IPS-20b (cell line): ENCODE data around the gene RHBDL3.

Source experiments
- H3K27ac ChIP-seq: one replicate; pipeline ENCODE4 v1.5.1; 2013; ENCODE audit warnings: low read length
- H3K27me3 ChIP-seq: 2 replicates; pipeline ENCODE4 v1.6.1; 2013; ENCODE audit warnings: mild to moderate bottlenecking, low read length, inconsistent platforms; ENCODE audit not compliant: insufficient read depth
- H3K36me3 ChIP-seq: 2 replicates; pipeline ENCODE4 v1.6.1; 2013; ENCODE audit warnings: low read depth, mild to moderate bottlenecking, inconsistent platforms, low read length, moderate library complexity; ENCODE audit not compliant: insufficient read depth
- H3K4me1 ChIP-seq: 2 replicates; pipeline ENCODE4 v1.6.1; 2013; ENCODE audit warnings: mild to moderate bottlenecking, control low read depth, inconsistent platforms, low read length, moderate library complexity; ENCODE audit not compliant: insufficient read depth
- H3K4me3 ChIP-seq: 2 replicates; pipeline ENCODE4 v1.5.1; 2013; ENCODE audit warnings: mild to moderate bottlenecking, low read length, inconsistent platforms
- H3K9ac ChIP-seq: 2 replicates; pipeline ENCODE4 v1.6.1; 2013; ENCODE audit warnings: low read depth, mild to moderate bottlenecking, inconsistent platforms, low read length, moderate library complexity
- H3K9me3 ChIP-seq: 2 replicates; pipeline ENCODE4 v1.6.1; 2013; ENCODE audit warnings: mild to moderate bottlenecking, low read depth, low read length, inconsistent platforms; ENCODE audit not compliant: insufficient read depth

RHBDL3 gene

DNA sequence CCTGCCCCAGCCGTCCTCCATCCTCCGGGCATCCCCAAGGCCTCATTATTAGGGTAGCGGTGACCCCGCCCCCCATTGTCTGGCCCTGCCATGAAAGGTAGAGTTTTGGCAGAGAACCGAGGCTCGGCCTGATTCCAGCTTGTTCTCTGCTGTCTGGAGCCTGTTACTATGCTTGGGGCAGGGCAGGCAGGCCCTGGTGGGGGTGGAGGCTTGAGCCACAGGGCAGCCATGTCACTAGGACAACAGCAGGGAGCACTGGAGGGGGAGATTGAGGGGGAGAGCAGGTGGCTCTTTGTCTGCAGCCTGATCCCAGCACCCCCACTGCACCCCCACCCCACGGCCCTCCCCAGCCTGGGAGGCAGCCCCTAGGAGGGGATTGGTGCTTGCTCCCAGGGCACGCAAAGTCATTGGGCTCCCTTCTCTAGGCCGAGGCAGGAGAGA is 15.4 kb downstream of the RHBDL3 start:
- H3K9me3 ChIP-seq: no peaks in the 10 kb centered on the region
- peak overlapping the region; percentile 5 for H3K27ac ChIP-seq
- peaks cover 23% of the 10 kb centered on the region for H3K27me3 ChIP-seq
- peaks cover 33% of the 10 kb centered on the region; the same call in 1 of the 2 replicates for H3K4me1 ChIP-seq
- no peaks in the 10 kb centered on the region for H3K36me3 ChIP-seq
- H3K9ac ChIP-seq: peak overlapping the region; percentile 22; the same call in 1 of the 2 replicates
- no peak overlapping the region for H3K4me3 ChIP-seq

- Histone ChIP-seq H3K9ac (no peak overlapping the region), H3K27ac (no peak overlapping the region), H3K4me3 (no peak overlapping the region), H3K36me3 (no peaks in the 10 kb centered on the region), H3K27me3 (peaks cover 7% of the 10 kb centered on the region), H3K9me3 (no peaks in the 10 kb centered on the region), H3K4me1 (peaks cover 35% of the 10 kb centered on the region)
Measured at GRCh38 chr17:32283745-32284201, 18.1 kb downstream of the RHBDL3 start.

- Histone ChIP-seq H3K27me3 (no peaks in the 10 kb centered on the region), H3K27ac (no peak overlapping the region), H3K4me3 (no peak overlapping the region), H3K4me1 (peaks cover 40% of the 10 kb centered on the region), H3K36me3 (no peaks in the 10 kb centered on the region), H3K9me3 (no peaks in the 10 kb centered on the region), H3K9ac (no peak overlapping the region)
Measured at GRCh38 chr17:32285306-32285705, 19.7 kb downstream of the RHBDL3 start.

DNA sequence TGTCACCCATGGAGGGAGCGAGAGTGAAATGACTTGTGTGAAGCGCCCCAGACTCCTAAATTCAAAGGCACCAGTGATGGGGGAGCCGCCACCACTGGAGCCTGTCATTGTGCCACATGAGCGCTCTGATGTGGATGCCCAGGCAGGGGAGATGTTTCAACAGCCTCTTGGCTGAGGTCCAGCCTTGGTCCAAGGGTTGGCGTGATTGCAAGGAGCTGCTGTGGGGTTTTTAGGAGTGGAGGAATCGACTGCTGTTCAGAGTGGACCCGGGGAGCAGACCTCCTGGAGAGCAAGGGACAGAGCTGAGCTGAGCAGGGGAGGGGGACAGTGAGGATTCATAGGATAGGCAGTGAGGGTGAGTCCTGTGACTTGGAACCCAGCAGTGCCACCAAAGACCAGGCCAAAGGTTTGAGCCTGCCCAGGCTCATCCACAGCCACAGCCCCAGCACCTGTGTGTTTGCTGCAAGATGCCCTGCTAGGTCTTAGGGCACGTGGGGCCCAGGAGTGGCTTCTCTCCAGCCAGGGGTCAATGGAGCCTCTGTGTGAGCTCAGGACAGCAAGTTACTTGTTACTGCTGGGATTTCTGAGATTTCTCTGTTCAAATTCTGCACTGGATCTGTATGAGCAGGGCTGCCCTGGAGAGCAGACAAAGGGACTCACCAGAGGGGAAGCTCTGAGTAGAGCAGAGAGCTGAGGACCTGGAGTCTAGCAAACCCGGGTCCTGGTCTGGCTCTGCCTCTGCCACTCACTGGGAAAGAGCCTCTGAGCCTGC is 20.3 kb downstream of the RHBDL3 start:
- no peak overlapping the region for H3K4me3 ChIP-seq
- H3K36me3 ChIP-seq: no peaks in the 10 kb centered on the region
- no peak overlapping the region for H3K27ac ChIP-seq
- peaks cover 38% of the 10 kb centered on the region for H3K4me1 ChIP-seq
- no peaks in the 10 kb centered on the region for H3K9me3 ChIP-seq
- no peaks in the 10 kb centered on the region for H3K27me3 ChIP-seq
- no peak overlapping the region for H3K9ac ChIP-seq

- Histone ChIP-seq H3K4me1 (peaks cover 34% of the 10 kb centered on the region), H3K4me3 (no peak overlapping the region), H3K27ac (no peak overlapping the region), H3K27me3 (no peaks in the 10 kb centered on the region), H3K36me3 (no peaks in the 10 kb centered on the region), H3K9ac (no peak overlapping the region), H3K9me3 (no peaks in the 10 kb centered on the region)
Measured at GRCh38 chr17:32286518-32286900, 20.9 kb downstream of the RHBDL3 start.

DNA sequence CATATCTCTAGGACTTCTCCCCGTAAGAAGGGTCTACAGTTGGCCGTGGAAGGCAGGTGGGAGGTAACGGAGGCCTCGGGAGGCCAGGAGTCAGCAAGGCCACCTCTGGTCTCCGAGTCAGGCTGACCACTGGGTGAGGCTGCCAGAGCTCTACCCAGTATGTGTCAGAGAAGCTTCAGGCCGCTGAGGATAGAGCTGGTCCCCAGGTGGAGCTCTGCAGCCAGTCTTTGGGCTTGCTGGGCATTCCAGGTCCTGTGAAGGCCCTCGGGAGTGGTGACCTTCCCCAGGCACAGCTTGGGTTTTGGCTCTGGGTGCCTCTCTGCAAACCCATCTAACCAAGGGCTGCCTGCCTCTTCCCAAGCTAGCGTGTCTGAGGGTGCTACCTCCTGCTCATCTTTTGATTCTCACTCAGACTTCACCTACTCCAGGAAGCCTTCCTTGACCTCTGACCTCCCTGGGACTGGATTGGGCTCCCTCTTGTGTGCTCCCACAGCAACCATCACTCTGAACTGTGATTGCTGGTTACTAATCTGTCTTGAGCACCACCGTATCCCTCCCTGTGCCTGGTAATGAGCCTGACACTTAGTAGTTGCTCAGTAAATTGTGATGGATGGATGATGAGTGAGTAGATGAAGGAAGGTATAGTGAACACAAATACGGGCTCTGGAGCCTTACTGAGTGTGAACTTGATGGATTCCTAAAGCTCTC is 22.3 kb downstream of the RHBDL3 start:
- Histone ChIP-seq H3K27ac (peak overlapping the region; percentile 98), H3K27me3 (no peaks in the 10 kb centered on the region), H3K36me3 (no peaks in the 10 kb centered on the region), H3K4me1 (peaks cover 29% of the 10 kb centered on the region), H3K9me3 (no peaks in the 10 kb centered on the region), H3K4me3 (no peak overlapping the region), H3K9ac (peak overlapping the region; percentile 59; the same call in 1 of the 2 replicates)

GRCh38 chr17:32288615-32289014 is 23.0 kb downstream of the RHBDL3 start:
- Histone ChIP-seq H3K4me1 (peaks cover 29% of the 10 kb centered on the region), H3K4me3 (no peak overlapping the region; the same call in 1 of the 2 replicates), H3K36me3 (no peaks in the 10 kb centered on the region), H3K27me3 (no peaks in the 10 kb centered on the region), H3K9ac (peak overlapping the region; percentile 59; the same call in 1 of the 2 replicates), H3K27ac (peak overlapping the region; percentile 98), H3K9me3 (no peaks in the 10 kb centered on the region)

DNA sequence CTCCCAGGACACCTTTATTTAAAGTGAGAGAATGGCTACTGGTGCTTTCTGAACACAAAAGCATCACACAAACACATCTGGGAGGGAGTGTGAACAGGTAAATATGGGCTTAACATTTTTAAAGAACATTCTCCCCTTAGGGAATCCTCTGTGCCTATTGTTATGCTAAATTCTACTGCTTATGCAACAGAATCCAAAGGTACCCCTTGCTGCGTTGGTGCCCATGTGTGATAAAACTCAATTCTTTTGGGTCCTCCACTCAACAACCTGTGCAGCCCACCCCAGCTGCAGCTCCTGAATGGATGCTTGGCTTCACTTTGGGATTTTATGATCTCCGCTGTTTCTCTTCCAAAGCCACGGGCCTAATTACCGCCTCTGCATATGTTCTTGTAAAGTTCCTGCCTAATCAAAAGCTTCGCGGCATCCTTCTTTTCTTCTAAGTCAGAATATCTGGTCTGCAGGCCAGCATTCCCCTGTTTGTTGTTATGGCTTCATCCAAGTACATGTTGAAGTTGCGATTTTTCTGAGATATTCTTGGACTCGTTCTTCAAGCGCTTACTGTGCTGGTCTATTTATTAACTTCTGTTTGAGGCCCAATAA is 23.9 kb downstream of the RHBDL3 start:
- Histone ChIP-seq H3K4me1 (peaks cover 29% of the 10 kb centered on the region), H3K27me3 (no peaks in the 10 kb centered on the region), H3K27ac (peak overlapping the region; percentile 98)

GRCh38 chr17:32292094-32292493 is 26.5 kb downstream of the RHBDL3 start:
- H3K9me3 ChIP-seq: no peaks in the 10 kb centered on the region
- no peaks in the 10 kb centered on the region for H3K27me3 ChIP-seq
- H3K4me1 ChIP-seq: peaks cover 29% of the 10 kb centered on the region
- no peak overlapping the region for H3K27ac ChIP-seq
- no peak overlapping the region for H3K9ac ChIP-seq
- H3K4me3 ChIP-seq: no peak overlapping the region
- no peaks in the 10 kb centered on the region for H3K36me3 ChIP-seq

More for the DNA sequence above, 23.9 kb downstream of the RHBDL3 start:
- Histone ChIP-seq H3K9me3 (no peaks in the 10 kb centered on the region), H3K36me3 (no peaks in the 10 kb centered on the region), H3K9ac (peak overlapping the region; percentile 59; the same call in 1 of the 2 replicates), H3K4me3 (peak overlapping the region; percentile 3; the same call in 1 of the 2 replicates)

DNA sequence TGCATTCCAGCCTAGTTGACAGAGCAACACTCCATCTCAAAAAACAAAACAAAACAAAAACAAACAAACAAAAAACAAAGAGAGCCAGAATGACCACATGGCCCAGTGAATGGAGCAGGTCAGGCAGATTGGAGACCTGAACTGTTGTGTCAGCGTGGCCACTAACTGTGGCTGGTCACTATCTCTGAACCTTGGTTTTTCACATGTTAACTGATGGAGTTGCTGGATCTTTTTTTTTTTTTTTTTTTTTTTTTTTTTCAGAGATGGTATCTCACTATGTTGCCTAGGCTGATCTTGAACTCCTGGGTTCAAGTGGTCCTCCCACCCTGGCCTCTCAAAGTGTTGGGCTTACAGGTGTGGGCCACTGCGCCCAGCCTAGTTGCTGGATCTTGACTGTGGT is 31.8 kb downstream of the RHBDL3 start:
- H3K9ac ChIP-seq: no peak overlapping the region
- H3K27me3 ChIP-seq: no peaks in the 10 kb centered on the region
- H3K36me3 ChIP-seq: no peaks in the 10 kb centered on the region
- H3K4me3 ChIP-seq: no peak overlapping the region
- no peaks in the 10 kb centered on the region for H3K9me3 ChIP-seq
- no peak overlapping the region for H3K27ac ChIP-seq
- peaks cover 4% of the 10 kb centered on the region; the same call in 1 of the 2 replicates for H3K4me1 ChIP-seq

DNA sequence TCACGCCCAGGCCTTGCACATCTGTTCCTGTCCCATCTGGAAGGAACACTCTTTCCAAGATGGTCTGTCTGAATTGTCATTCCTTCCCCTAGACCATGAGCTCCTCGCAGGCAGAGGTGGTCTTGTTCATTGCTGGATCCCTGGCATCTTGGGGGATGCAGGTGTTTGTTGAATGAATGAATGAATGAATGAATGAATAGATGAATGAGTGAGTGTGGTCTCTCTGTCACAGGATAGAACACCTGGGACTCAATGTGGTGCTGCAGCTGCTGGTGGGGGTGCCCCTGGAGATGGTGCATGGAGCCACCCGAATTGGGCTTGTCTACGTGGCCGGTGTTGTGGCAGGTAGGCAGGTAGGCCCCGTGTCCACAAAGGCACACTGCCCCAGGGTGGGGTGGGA is 32.2 kb downstream of the RHBDL3 start:
- Histone ChIP-seq H3K9me3 (no peaks in the 10 kb centered on the region), H3K4me1 (peaks cover 7% of the 10 kb centered on the region), H3K4me3 (no peak overlapping the region), H3K9ac (no peak overlapping the region), H3K27me3 (no peaks in the 10 kb centered on the region), H3K36me3 (no peaks in the 10 kb centered on the region), H3K27ac (no peak overlapping the region)
